Activated CD4-positive, alpha-beta T cell treated with anti-CD3 and anti-CD28 coated beads, Interleukin-2, amount 10 ng/mL, durations not matched to agents 24 days and 14 days (primary cell): ENCODE measurements around the gene BATF2. TPM values are rescaled to one million over a fixed set of nuclear protein-coding genes. Genes with fewer than 3 reads are reported as not detected.
A peak's percentile ranks its signal among the peaks of the same experiment; 100 is the strongest.
"Not testable (repeated sequence)": the region's sequence is repeated elsewhere in the genome, so short reads cannot be mapped to it uniquely, and the experiment has no call there.

ENCODE experiments used
- DNase-seq: peaks from one replicate; pipeline ENCODE4 v3.0.0; 2022
- H3K27ac Mint-ChIP-seq: one replicate; pipeline ENCODE4 v1.8.0; 2022; ENCODE audit warnings: mild to moderate bottlenecking, mixed read lengths
- H3K27me3 Mint-ChIP-seq: one replicate; pipeline ENCODE4 v1.8.0; 2022; ENCODE audit warnings: mixed read lengths
- H3K36me3 Mint-ChIP-seq: one replicate; pipeline ENCODE4 v1.8.0; 2022; ENCODE audit warnings: low read depth, mild to moderate bottlenecking, mixed read lengths
- H3K4me1 Mint-ChIP-seq: one replicate; pipeline ENCODE4 v1.8.0; 2021; ENCODE audit warnings: mixed read lengths
- H3K4me3 Mint-ChIP-seq: one replicate; pipeline ENCODE4 v1.8.0; 2022; ENCODE audit warnings: mild to moderate bottlenecking, moderate library complexity, mixed read lengths
- H3K9me3 Mint-ChIP-seq: one replicate; pipeline ENCODE4 v1.8.0; 2021; ENCODE audit warnings: mixed read lengths
- intact Hi-C: fragments of 100-400 bp; cut with micrococcal nuclease; formaldehyde crosslinking; loops from one replicate; pipeline ENCODE4 v1.15.1; 2023
- total RNA-seq: library from RNA; stranded (reverse); gene quantifications from 2 replicates; pipeline ENCODE4 v1.2.3, GENCODE V29; 2022

Gene BATF2
- total RNA-seq, 1 donor from 2014 or later = not detected

- no peak for DNase-seq
- no peaks in the 10 kb centered on the region for H3K36me3 Mint-ChIP-seq
- H3K27ac Mint-ChIP-seq = no peak overlapping the region
- intact Hi-C loops = no loop called here
- peaks cover 2% of the 10 kb centered on the region for H3K27me3 Mint-ChIP-seq
- no peak overlapping the region for H3K4me3 Mint-ChIP-seq
- no peaks in the 10 kb centered on the region for H3K9me3 Mint-ChIP-seq
- H3K4me1 Mint-ChIP-seq = peaks cover 22% of the 10 kb centered on the region
These were observed 2.7 kb upstream of the BATF2 start for GRCh38 chr11:64999478-64999877.

GRCh38 chr11:64998690-64999431 is 2.1 kb upstream of the BATF2 start:
- Mint-ChIP-seq H3K27ac (peak overlapping the region; percentile 72), H3K36me3 (no peaks in the 10 kb centered on the region), H3K4me3 (peak overlapping the region; percentile 25), H3K4me1 (peaks cover 22% of the 10 kb centered on the region), H3K9me3 (no peaks in the 10 kb centered on the region), H3K27me3 (peaks cover 2% of the 10 kb centered on the region)
- no peak for DNase-seq
- intact Hi-C loops = no loop called here

GRCh38 chr11:64998141-64998540 is 1.4 kb upstream of the BATF2 start:
- Mint-ChIP-seq H3K36me3 (no peaks in the 10 kb centered on the region), H3K27me3 (peaks cover 3% of the 10 kb centered on the region), H3K4me1 (peaks cover 22% of the 10 kb centered on the region), H3K9me3 (no peaks in the 10 kb centered on the region), H3K27ac (peak overlapping the region; percentile 72), H3K4me3 (peak overlapping the region; percentile 25)
- peak; percentile 66 for DNase-seq
- intact Hi-C loops = no loop called here

- no peaks in the 10 kb centered on the region for H3K36me3 Mint-ChIP-seq
- H3K4me1 Mint-ChIP-seq = peaks cover 22% of the 10 kb centered on the region
- intact Hi-C loops = no loop called here
- H3K9me3 Mint-ChIP-seq = no peaks in the 10 kb centered on the region
- peak overlapping the region; percentile 45 for H3K27ac Mint-ChIP-seq
- DNase-seq = no peak
- H3K4me3 Mint-ChIP-seq = no peak overlapping the region
- H3K27me3 Mint-ChIP-seq = peaks cover 3% of the 10 kb centered on the region
These were observed 453 bp downstream of the BATF2 start for GRCh38 chr11:64996327-64996709.

GRCh38 chr11:64994318-64994717 is 2.5 kb downstream of the BATF2 start:
- DNase-seq = no peak
- Mint-ChIP-seq H3K27me3 (peaks cover 3% of the 10 kb centered on the region), H3K27ac (no peak overlapping the region), H3K36me3 (no peaks in the 10 kb centered on the region), H3K9me3 (no peaks in the 10 kb centered on the region), H3K4me1 (peaks cover 27% of the 10 kb centered on the region), H3K4me3 (no peak overlapping the region)
- intact Hi-C loops = no loop called here

- intact Hi-C loops = no loop called here
- DNase-seq = no peak
- Mint-ChIP-seq H3K27me3 (peaks cover 5% of the 10 kb centered on the region), H3K36me3 (no peaks in the 10 kb centered on the region), H3K9me3 (no peaks in the 10 kb centered on the region), H3K27ac (no peak overlapping the region), H3K4me1 (peaks cover 6% of the 10 kb centered on the region), H3K4me3 (no peak overlapping the region)
These were observed 6.4 kb downstream of the BATF2 start for GRCh38 chr11:64990222-64990923.

- Mint-ChIP-seq H3K27ac (no peak overlapping the region), H3K36me3 (no peaks in the 10 kb centered on the region), H3K9me3 (no peaks in the 10 kb centered on the region), H3K27me3 (peaks cover 3% of the 10 kb centered on the region), H3K4me3 (no peak overlapping the region), H3K4me1 (peaks cover 6% of the 10 kb centered on the region)
- no peak for DNase-seq
- intact Hi-C loops = no loop called here
These were observed 7.4 kb downstream of the BATF2 start for GRCh38 chr11:64989416-64989815.

- H3K27me3 Mint-ChIP-seq = peaks cover 3% of the 10 kb centered on the region
- H3K36me3 Mint-ChIP-seq = no peaks in the 10 kb centered on the region
- DNase-seq = no peak
- no peak overlapping the region for H3K4me3 Mint-ChIP-seq
- peaks cover 6% of the 10 kb centered on the region for H3K4me1 Mint-ChIP-seq
- intact Hi-C loops = no loop called here
- no peak overlapping the region for H3K27ac Mint-ChIP-seq
- no peaks in the 10 kb centered on the region for H3K9me3 Mint-ChIP-seq
These were observed 8.5 kb downstream of the BATF2 start for GRCh38 chr11:64987998-64988854.

- H3K4me3 Mint-ChIP-seq, intact Hi-C loops, H3K36me3 Mint-ChIP-seq, H3K4me1 Mint-ChIP-seq, H3K27ac Mint-ChIP-seq, H3K9me3 Mint-ChIP-seq, H3K27me3 Mint-ChIP-seq, DNase-seq: not testable (repeated sequence)
These were observed 13.4 kb downstream of the BATF2 start for GRCh38 chr11:64983339-64983738.

- H3K4me1 Mint-ChIP-seq = peaks cover 5% of the 10 kb centered on the region
- no peak overlapping the region for H3K4me3 Mint-ChIP-seq
- DNase-seq = no peak
- intact Hi-C loops = no loop called here
- no peaks in the 10 kb centered on the region for H3K36me3 Mint-ChIP-seq
- no peaks in the 10 kb centered on the region for H3K27me3 Mint-ChIP-seq
- no peaks in the 10 kb centered on the region for H3K9me3 Mint-ChIP-seq
- no peak overlapping the region for H3K27ac Mint-ChIP-seq
These were observed 20.1 kb downstream of the BATF2 start for GRCh38 chr11:64976651-64977050.

- H3K9me3 Mint-ChIP-seq = no peaks in the 10 kb centered on the region
- H3K27me3 Mint-ChIP-seq = no peaks in the 10 kb centered on the region
- no peak for DNase-seq
- H3K4me1 Mint-ChIP-seq = peaks cover 13% of the 10 kb centered on the region
- intact Hi-C loops = loop anchor here (5.0 kb wide), 1 partner anchor 57 kb away; the partner anchor contains the start of gene ATG2A
- no peaks in the 10 kb centered on the region for H3K36me3 Mint-ChIP-seq
- H3K27ac Mint-ChIP-seq = no peak overlapping the region
- H3K4me3 Mint-ChIP-seq = no peak overlapping the region
These were observed 22.6 kb downstream of the BATF2 start for GRCh38 chr11:64974124-64974523.

GRCh38 chr11:64971421-64972233 is 25.1 kb downstream of the BATF2 start, which contains the start of gene MAJIN:
Gene MAJIN (minus strand): TSS chr11:64972108. CDS start chr11:64959405, 12,703 bp downstream.
- H3K27me3 Mint-ChIP-seq = no peaks in the 10 kb centered on the region
- peak within 1 kb of the TSS; percentile 83 for H3K27ac Mint-ChIP-seq
- no peaks in the 10 kb centered on the region for H3K36me3 Mint-ChIP-seq
- DNase-seq = peak; percentile 94
- H3K4me1 Mint-ChIP-seq = peaks cover 18% of the 10 kb centered on the region
- H3K4me3 Mint-ChIP-seq = peak within 1 kb of the TSS; percentile 63
- H3K9me3 Mint-ChIP-seq = no peaks in the 10 kb centered on the region
- intact Hi-C loops = loop anchor here (5.0 kb wide), 1 partner anchor 54 kb away; the partner anchor contains the start of gene ATG2A

- intact Hi-C loops = loop anchor here (5.0 kb wide), 1 partner anchor 53 kb away; the partner anchor contains the start of gene ATG2A
- Mint-ChIP-seq H3K4me1 (peaks cover 18% of the 10 kb centered on the region), H3K27ac (peak overlapping the region; percentile 83), H3K36me3 (no peaks in the 10 kb centered on the region), H3K9me3 (no peaks in the 10 kb centered on the region), H3K4me3 (peak overlapping the region; percentile 54), H3K27me3 (no peaks in the 10 kb centered on the region)
- DNase-seq = peak; percentile 69
These were observed 26.0 kb downstream of the BATF2 start for GRCh38 chr11:64970731-64971151.
